Endothelial cell (in vitro differentiated cells): ENCODE data around the gene ENOPH1. TPM values are rescaled to one million over a fixed set of nuclear protein-coding genes. Genes with fewer than 3 reads are reported as not detected.

ENCODE experiments used
- DNase-seq: peaks from one replicate; pipeline ENCODE4 v3.0.0; 2021; ENCODE audit warnings: low spot score
- H3K27ac Mint-ChIP-seq: one replicate; pipeline ENCODE4 v1.8.0; 2021; ENCODE audit warnings: mixed read lengths, inconsistent platforms; ENCODE audit not compliant: unreplicated experiment
- H3K27me3 Mint-ChIP-seq: one replicate; pipeline ENCODE4 v1.8.0; 2021; ENCODE audit warnings: mild to moderate bottlenecking, moderate library complexity, mixed read lengths, inconsistent platforms; ENCODE audit not compliant: unreplicated experiment
- H3K36me3 Mint-ChIP-seq: one replicate; pipeline ENCODE4 v1.8.0; 2021; ENCODE audit warnings: mild to moderate bottlenecking, low read depth, mixed read lengths, inconsistent platforms; ENCODE audit not compliant: unreplicated experiment
- H3K4me1 Mint-ChIP-seq: one replicate; pipeline ENCODE4 v1.8.0; 2021; ENCODE audit warnings: mild to moderate bottlenecking, mixed read lengths, inconsistent platforms; ENCODE audit not compliant: unreplicated experiment
- H3K4me3 Mint-ChIP-seq: one replicate; pipeline ENCODE4 v1.8.0; 2021; ENCODE audit warnings: mild to moderate bottlenecking, mixed read lengths, inconsistent platforms; ENCODE audit not compliant: unreplicated experiment
- H3K9me3 Mint-ChIP-seq: one replicate; pipeline ENCODE4 v1.8.0; 2021; ENCODE audit warnings: mixed read lengths, inconsistent platforms; ENCODE audit not compliant: unreplicated experiment
- total RNA-seq: library from RNA; stranded (reverse); fragmentation: NEBNext Ultra II Directional; extraction: Animal tissue kit (Norgen Biotek cat#: 25700); gene quantifications from one replicate; pipeline ENCODE4 v1.2.1, GENCODE V29; 2021; ENCODE audit not compliant: unreplicated experiment
- TF ChIP-seq, protein P1 (sequence below): fragments of 200-600 bp; sonication (generic); IDR thresholded peaks from one replicate; pipeline ENCODE4 v1.5.0; 2021; ENCODE audit warnings: antibody characterized with exemption; ENCODE audit not compliant: unreplicated experiment

Gene ENOPH1
- total RNA-seq, 1 donor from 2014 or later: 37.1 TPM

DNA sequence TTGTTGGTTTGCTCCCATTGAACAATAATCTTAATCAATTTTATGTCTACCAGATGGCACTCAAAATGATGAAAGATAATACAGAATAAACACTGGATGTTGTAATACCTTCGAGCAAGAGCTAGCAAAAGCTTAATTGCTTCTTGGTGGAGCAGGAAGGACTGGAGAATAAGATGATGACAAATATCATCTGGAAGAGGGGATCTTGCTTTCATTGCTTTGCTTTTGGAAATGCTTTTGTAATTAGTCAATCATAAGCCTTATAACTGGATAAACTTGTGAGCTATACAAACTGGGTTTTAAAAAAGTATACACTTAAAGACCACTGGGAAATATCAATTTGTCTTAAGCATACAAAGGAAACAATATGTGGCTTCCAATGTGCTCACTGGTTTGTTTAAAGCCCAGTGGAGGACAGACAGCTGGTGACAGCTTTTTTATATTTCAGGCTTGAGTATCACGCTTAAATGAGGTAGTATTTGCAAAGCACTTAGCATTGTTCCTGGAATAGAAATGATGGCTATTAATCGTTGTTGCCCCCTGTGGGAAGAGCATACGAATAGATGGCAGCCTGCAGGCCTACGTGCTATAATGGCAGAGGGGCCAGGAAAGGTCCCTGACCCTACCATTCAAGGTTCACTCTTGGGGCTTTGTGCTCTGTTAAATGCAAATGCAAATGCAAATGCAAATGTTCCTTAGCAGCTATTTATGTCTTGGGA lies 70.2 kb downstream of the ENOPH1 start:
- H3K27me3 Mint-ChIP-seq: no peaks in the 10 kb centered on the region
- no peak for DNase-seq

DNA sequence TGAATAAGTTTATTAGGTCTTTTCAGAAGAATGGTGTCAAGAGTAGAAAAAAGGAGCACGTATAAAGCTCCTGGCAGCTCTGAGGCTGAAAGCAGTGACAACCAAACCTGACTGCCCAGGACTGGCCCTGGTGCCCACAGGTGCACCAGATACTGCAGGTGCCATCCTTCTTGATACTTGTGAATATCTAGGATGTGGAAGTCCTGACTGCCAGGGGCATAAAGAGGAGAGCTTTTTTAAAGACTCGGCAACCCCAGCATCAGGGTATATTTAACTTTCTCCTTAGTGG lies 70.7 kb downstream of the ENOPH1 start:
- Mint-ChIP-seq H3K4me1 (no peaks in the 10 kb centered on the region), H3K9me3 (no peaks in the 10 kb centered on the region), H3K27me3 (no peaks in the 10 kb centered on the region), H3K27ac (no peak overlapping the region), H3K4me3 (no peak overlapping the region), H3K36me3 (no peaks in the 10 kb centered on the region)
- TF ChIP-seq, protein P1, sequence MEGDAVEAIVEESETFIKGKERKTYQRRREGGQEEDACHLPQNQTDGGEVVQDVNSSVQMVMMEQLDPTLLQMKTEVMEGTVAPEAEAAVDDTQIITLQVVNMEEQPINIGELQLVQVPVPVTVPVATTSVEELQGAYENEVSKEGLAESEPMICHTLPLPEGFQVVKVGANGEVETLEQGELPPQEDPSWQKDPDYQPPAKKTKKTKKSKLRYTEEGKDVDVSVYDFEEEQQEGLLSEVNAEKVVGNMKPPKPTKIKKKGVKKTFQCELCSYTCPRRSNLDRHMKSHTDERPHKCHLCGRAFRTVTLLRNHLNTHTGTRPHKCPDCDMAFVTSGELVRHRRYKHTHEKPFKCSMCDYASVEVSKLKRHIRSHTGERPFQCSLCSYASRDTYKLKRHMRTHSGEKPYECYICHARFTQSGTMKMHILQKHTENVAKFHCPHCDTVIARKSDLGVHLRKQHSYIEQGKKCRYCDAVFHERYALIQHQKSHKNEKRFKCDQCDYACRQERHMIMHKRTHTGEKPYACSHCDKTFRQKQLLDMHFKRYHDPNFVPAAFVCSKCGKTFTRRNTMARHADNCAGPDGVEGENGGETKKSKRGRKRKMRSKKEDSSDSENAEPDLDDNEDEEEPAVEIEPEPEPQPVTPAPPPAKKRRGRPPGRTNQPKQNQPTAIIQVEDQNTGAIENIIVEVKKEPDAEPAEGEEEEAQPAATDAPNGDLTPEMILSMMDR: no peak
- no peak for DNase-seq

More for the DNA sequence above, 70.2 kb downstream of the ENOPH1 start:
- Mint-ChIP-seq H3K4me3 (no peak overlapping the region), H3K4me1 (no peaks in the 10 kb centered on the region), H3K36me3 (no peaks in the 10 kb centered on the region), H3K9me3 (no peaks in the 10 kb centered on the region), H3K27ac (no peak overlapping the region)
- TF ChIP-seq, protein P1: no peak

DNA sequence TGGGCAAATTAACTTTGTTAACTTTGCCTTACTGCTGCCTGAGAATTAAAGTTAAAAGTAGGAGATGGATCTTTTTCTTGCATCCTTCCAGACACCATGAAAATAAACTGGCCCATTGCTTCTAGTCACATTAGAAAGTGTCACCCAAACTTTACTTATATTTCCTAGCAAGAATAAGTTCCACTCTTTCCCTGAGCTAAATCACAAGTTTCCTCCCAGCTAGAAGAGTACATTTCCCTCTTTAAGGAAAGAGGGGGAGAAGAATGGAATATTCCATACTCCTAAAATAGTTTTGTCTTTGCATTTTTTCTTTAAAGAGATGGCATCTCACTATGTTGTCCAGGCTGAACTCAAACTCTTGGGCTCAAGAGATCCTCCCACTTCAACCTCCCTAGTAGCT lies 77.6 kb downstream of the ENOPH1 start:
- TF ChIP-seq, protein P1: no peak
- no peaks in the 10 kb centered on the region for H3K27me3 Mint-ChIP-seq
- no peak for DNase-seq
- H3K4me1 Mint-ChIP-seq: no peaks in the 10 kb centered on the region
- no peaks in the 10 kb centered on the region for H3K36me3 Mint-ChIP-seq
- no peak overlapping the region for H3K27ac Mint-ChIP-seq
- no peak overlapping the region for H3K4me3 Mint-ChIP-seq
- no peaks in the 10 kb centered on the region for H3K9me3 Mint-ChIP-seq

GRCh38 chr4:82508806-82509428 lies 78.5 kb downstream of the ENOPH1 start:
- TF ChIP-seq, protein P1: no peak
- H3K4me3 Mint-ChIP-seq: no peak overlapping the region
- peaks cover 4% of the 10 kb centered on the region for H3K36me3 Mint-ChIP-seq
- no peak for DNase-seq
- H3K27ac Mint-ChIP-seq: no peak overlapping the region
- H3K27me3 Mint-ChIP-seq: no peaks in the 10 kb centered on the region
- no peaks in the 10 kb centered on the region for H3K4me1 Mint-ChIP-seq
- no peaks in the 10 kb centered on the region for H3K9me3 Mint-ChIP-seq

- Mint-ChIP-seq H3K4me1 (no peaks in the 10 kb centered on the region), H3K27ac (no peak overlapping the region), H3K36me3 (peaks cover 4% of the 10 kb centered on the region), H3K27me3 (no peaks in the 10 kb centered on the region), H3K4me3 (no peak overlapping the region), H3K9me3 (no peaks in the 10 kb centered on the region)
- no peak for DNase-seq
- TF ChIP-seq, protein P1: no peak
These were observed 79.8 kb downstream of the ENOPH1 start for GRCh38 chr4:82510216-82510615.
